Left lobe of liver (tissue), 2 donors: Measurements from ENCODE around the gene PLEKHB1. TPM values are rescaled to one million over a fixed set of nuclear protein-coding genes. Genes with fewer than 3 reads are reported as not detected.
"Not testable (repeated sequence)": the region's sequence is repeated elsewhere in the genome, so short reads cannot be mapped to it uniquely, and the experiment has no call there.

ENCODE experiments used
- ATAC-seq: fragments of 200-7000 bp; cut with Tn5 transposase; one replicate; pipeline ENCODE4 v1.9.1; 2020; ENCODE audit warnings: mild to moderate bottlenecking, moderate library complexity
- DNase-seq: peaks from one replicate; pipeline ENCODE4 v3.0.0-alpha.2; 2020; ENCODE audit warnings: low spot score
- total RNA-seq: library from RNA; stranded (reverse); gene quantifications from one replicate; pipeline ENCODE4 v1.2.1, GENCODE V29; 2021
- donor health status: DM: no; HTN: no; CAD: no; lungs with moderate emphysema.
- donor health status: DM: no; HTN: yes; CAD: no.

Gene PLEKHB1
- total RNA-seq, 1 donor from 2014 or later, result 1.3 TPM

DNA sequence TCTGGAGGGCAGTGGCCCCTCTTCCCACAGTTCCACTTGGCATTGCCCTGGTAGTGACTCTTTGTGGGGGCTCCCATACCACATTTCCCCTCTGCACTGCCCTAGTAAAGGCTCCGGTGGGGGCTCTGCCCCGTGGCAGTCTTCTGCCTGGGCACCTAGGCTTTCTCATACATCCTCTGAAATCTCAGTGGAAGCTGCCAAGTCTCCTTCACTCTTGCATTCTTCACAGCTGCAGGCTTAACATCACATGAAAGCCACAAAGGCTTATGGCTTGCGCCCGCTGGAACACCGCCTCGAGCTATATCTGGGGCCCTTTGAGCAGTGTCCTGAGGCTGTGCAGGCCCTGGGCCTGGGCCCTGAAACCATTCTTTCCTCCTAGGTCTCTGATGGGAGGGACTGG, 25.3 kb downstream of the PLEKHB1 start:
- DNase-seq (no peak), ATAC-seq (no peak)

DNA sequence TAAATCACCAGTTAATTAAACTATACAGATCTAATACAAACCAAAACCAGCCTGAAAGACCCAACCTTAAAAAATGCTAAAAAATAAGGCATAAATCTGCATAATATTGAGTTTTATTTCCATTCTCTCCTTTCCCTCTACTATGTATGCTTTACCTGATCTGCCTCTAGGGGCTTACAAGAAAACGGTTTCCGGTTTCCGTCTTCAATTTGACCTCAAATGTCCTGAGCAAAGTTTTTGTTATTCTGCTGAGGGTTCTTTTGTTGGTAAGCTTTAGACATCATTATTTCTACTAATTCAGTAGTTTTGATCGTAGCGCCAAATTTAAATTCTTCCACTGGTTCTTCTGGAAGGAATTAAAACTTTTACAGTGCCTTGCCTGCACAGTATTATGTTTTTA, 30.2 kb downstream of the PLEKHB1 start:
- ATAC-seq, DNase-seq: not testable (repeated sequence)

DNA sequence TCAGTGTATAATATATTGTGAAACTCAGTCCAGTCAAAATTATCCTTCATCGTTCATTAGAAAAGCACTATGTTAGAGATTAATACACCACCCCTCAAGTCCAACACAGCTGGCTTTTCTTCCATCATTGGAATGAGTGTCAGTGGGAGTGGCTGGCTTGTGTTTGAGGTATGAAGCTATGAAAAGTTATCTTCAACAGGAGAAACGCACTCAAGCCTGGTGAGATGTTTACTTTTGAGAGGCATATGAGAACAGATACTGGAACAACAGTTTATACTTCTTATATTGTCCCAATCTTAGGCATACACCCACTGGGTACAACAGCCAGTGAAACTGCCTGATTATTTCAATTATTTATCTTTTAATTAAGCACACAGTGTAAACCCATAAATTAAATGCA, 34.3 kb downstream of the PLEKHB1 start:
- DNase-seq (no peak), ATAC-seq (no peak)

DNA sequence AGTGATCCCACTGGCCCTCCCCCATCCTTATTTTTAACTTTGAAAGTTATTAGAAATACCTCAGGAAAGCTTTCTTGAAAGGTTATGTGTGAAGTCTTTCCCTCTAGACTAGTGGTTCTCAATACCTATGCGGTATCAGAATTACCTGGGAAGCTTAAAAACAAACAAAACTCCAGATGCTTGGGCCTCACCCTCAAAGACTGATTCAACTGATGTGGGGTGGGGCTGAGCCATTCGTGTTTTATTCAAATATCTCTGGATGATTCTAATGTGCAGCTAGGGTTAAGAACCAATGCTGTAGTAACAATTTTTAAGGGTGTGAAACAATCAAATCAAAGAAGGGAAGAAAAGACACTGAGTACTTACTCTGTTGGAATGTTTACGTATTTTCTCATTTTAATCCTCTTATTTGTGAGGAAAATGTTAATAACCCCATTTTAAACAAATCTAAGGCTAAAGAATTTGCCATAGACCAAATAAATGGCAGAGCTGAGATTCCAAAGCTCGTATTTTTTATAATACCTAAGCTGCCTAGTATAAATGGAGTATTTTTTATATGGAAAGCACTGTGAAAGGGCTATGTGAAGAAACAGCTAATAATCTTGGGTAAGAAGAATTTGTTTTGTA, 47.6 kb downstream of the PLEKHB1 start:
- ATAC-seq, result no peak
- DNase-seq, result no peak

DNA sequence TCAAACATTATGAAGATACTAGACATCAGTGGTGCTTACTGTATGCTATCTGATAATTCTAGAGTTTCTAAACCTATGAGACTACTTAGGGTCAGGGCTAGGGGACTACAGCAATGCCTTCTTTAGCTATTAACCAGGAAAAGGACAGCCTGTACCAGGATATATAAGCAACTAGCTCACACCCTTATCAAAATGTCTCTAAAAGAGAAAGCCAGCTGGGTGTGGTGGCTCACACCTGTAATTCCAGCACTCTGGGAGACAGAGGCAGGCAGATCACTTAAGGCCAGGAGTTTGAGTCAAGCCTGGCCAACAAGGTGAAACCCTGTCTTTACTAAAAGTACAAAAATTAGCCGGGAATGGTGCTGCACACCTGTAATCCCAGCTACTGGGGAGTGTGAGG, 58.7 kb downstream of the PLEKHB1 start:
- no peak for DNase-seq
- no peak for ATAC-seq

DNA sequence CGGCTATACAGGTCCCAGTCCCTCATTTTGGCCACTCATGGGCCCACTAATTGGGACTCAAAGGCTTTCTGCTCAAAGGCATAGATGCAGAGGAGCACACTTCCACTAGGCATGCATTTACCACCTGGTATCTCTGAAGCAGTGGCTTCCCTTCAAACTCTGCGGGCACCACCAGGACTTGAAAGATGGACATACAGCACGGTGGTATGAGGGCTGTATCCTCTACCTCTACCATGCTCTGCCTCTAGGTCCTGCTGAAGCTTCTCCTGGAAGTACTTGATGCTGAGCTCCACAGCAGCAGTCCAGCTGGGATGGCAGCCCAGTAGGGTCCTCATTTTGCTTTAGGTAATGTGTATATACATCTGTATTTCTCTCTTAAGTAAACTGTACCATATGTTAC, 64.6 kb downstream of the PLEKHB1 start:
- ATAC-seq (no peak), DNase-seq (no peak)

Other genes with a start within 250 kb of the PLEKHB1 start
- gene FAM168A, start 48.5 kb upstream of the PLEKHB1 start, total RNA-seq, result 19.9 TPM
- 57.2 TPM for gene RAB6A, start 114.5 kb downstream of the PLEKHB1 start, total RNA-seq
- gene MRPL48, start 141.3 kb downstream of the PLEKHB1 start, total RNA-seq, result 14.9 TPM
- 47.9 TPM for gene COA4, start 230.3 kb downstream of the PLEKHB1 start, total RNA-seq
- 9.9 TPM for gene PAAF1, start 230.4 kb downstream of the PLEKHB1 start, total RNA-seq